Heart left ventricle (tissue), 16 donors: ENCODE data around the gene SLC8B1. TPM values are rescaled to one million over a fixed set of nuclear protein-coding genes. Genes with fewer than 3 reads are reported as not detected.

Experiments used
- ATAC-seq, 4 donors: fragments of 200-7000 bp; cut with Tn5 transposase; one replicate each; pipeline ENCODE4 v1.9.1; 2020 to 2022; ENCODE audit warnings: moderate library complexity in 4 of 4, mild to moderate bottlenecking in 3 of 4, moderate number of reproducible peaks in 1 of 4
- DNase-seq, 5 donors: peaks; one replicate each; pipeline ENCODE4 v3.0.0-alpha.2; 2020
- H3K27ac ChIP-seq, 12 donors: fragments of 200-600 bp; sonication (generic) in 4 of 12; one replicate each; pipeline versions ENCODE4 v1.5.0 to v1.8.0; 2016 to 2022; ENCODE audit warnings: mild to moderate bottlenecking in 2 of 12
- H3K27me3 ChIP-seq, 9 donors: fragments of 200-600 bp; sonication (generic) in 2 of 9; one replicate each; pipeline versions ENCODE4 v1.5.1 to v1.8.0; 2016 to 2022; ENCODE audit warnings: mild to moderate bottlenecking in 3 of 9
- H3K36me3 ChIP-seq, 9 donors: fragments of 200-600 bp; sonication (generic) in 2 of 9; one replicate each; pipeline versions ENCODE4 v1.5.0 to v1.8.0; 2018 to 2022; ENCODE audit warnings: mild to moderate bottlenecking in 2 of 9
- H3K4me1 ChIP-seq, 12 donors: fragments of 200-600 bp; sonication (generic) in 4 of 12; one replicate each; pipeline versions ENCODE4 v1.5.0 to v1.8.0; 2016 to 2022; ENCODE audit warnings: mild to moderate bottlenecking in 3 of 12
- H3K4me3 ChIP-seq, 12 donors: fragments of 200-600 bp; sonication (generic) in 4 of 12; one replicate each; pipeline versions ENCODE4 v1.5.0 to v1.8.0; 2017 to 2022; ENCODE audit warnings: mild to moderate bottlenecking in 9 of 12, moderate library complexity in 4 of 12
- H3K9me3 ChIP-seq, 12 donors: fragments of 200-600 bp; sonication (generic) in 4 of 12; one replicate each; pipeline versions ENCODE4 v1.5.0 to v1.8.0; 2016 to 2022; ENCODE audit warnings: mild to moderate bottlenecking in 1 of 12
- CTCF ChIP-seq, 12 donors: fragments of 200-600 bp; sonication (generic) in 4 of 12; IDR thresholded peaks; one replicate each; pipeline versions ENCODE4 v1.5.0 to v1.8.0; 2018 to 2022; ENCODE audit warnings: antibody characterized with exemption in 12 of 12, mild to moderate bottlenecking in 5 of 12
- POLR2A ChIP-seq, 2 donors: fragments of 450-650 bp; IDR thresholded peaks; one replicate each; pipeline ENCODE4 v1.6.1; 2017; ENCODE audit warnings: antibody characterized with exemption in 2 of 2, mild to moderate bottlenecking in 2 of 2, moderate library complexity in 2 of 2
- WGBS, 4 donors: extraction: QIAGEN DNeasy Blood & Tissue Kit in 2 of 4; methylation state at CpG; one replicate each; pipeline versions ENCODE4 v1.1.5 to v1.1.7; 2013 to 2018; 5-methylcytosine and 5-hydroxymethylcytosine counted together
- intact Hi-C, 10 donors: fragments of 100-400 bp; cut with DNase I; formaldehyde crosslinking; loops; one replicate each; pipeline versions ENCODE4 v1.11.1 to v1.14.2; 2022
- polyA plus RNA-seq, 2 donors: library from polyadenylated mRNA; stranded (reverse); fragments of 200-250 nt; gene quantifications; one replicate each; pipeline ENCODE4 v1.2.3, GENCODE V29; 2013
- total RNA-seq, 9 donors: library from RNA; depleted of rRNA in 2 of 9; stranded (reverse); fragments of >200 nt in 2 of 9; fragmentation: NEBNext Ultra II Directional in 3 of 9; extraction: Animal tissue kit (Norgen Biotek cat#: 25700) in 3 of 9; gene quantifications; one replicate each; pipeline versions ENCODE4 v1.1.0 to v1.2.4, GENCODE V29; 2016 to 2023
- donor health status: ischemic (EF 13 %, LVEDD 7.1; RV severe dilation, severe dysfunction).
- donor health status: healthy with polysubstance abuse.
- donor health status: DM: no; HTN: yes; CAD: no.
- donor health status: DM: no; HTN: no; CAD: no.
- donor health status: ischemic (EF 25% LVEDD 6.9; RV normal size, moderate dysfunction).
- donor health status: ischemic (EF 25% LVEDD 5.7; RV mildly dilated, moderate dysfunction).
- donor health status: healthy.
- donor health status: DM: yes; HTN: yes; CAD: no.
- donor health status: ischemic (EF 35%, LVEDD 5.7; RV mildly dilated, moderate dysfunction).
- donor health status: nonischemic (EF 11% LVEDD 7.7; RV severe dilation, severe dysfunction).
- donor health status: DM: yes; HTN: yes; CAD: no.
- donor health status: PGD.
- donor health status: ischemic (EF 29% LVEDD 5.4; RV normal size, mild dysfunction).
- donor health status: nonischemic (EF 23%, LVEDD 6.1; RV moderate dilation, normal function).

Gene SLC8B1
- total and polyA plus RNA-seq, 11 donors: 8.8 to 33.2 (median 11.1) TPM

GRCh38 chr12:113326775-113327395 is 8.0 kb downstream of the SLC8B1 start:
- TF ChIP-seq CTCF (IDR thresholded peaks at IDR 0.05): peak in 5 of 12 donors; percentile 14 to 43 (median 31)
- no peak for TF ChIP-seq POLR2A (IDR thresholded peaks at IDR 0.05)
- Histone ChIP-seq H3K9me3 (peaks cover 0 to 12% (median 0%) of the 10 kb centered on the region in 12 donors), H3K36me3 (peaks cover 0 to 44% (median 18%) of the 10 kb centered on the region in 9 donors), H3K4me3 (no peak overlapping the region), H3K27ac (peak overlapping the region in 11 of 12 donors; percentile 8 to 73 (median 56)), H3K27me3 (no peaks in the 10 kb centered on the region), H3K4me1 (peaks cover 0 to 45% (median 19%) of the 10 kb centered on the region in 12 donors)
- DNase-seq (peak in 2 of 5 donors; percentile 37 to 54), ATAC-seq (peak; percentile 18 to 49 (median 38))
- intact Hi-C loops: loop anchor here in 1 of 10 donors (5.0 kb wide), 1 partner anchor 40 kb away; no protein-coding TSS in a partner anchor
- WGBS, 4 donors: 50 to 65% (median 54%) methylated on average over 4 of the region's 4 CpGs

- H3K27ac ChIP-seq: peak overlapping the region in 11 of 12 donors; percentile 8 to 73 (median 56)
- H3K36me3 ChIP-seq: peaks cover 0 to 41% (median 13%) of the 10 kb centered on the region in 9 donors
- 43 to 63% (median 56%) methylated on average over 3 of the region's 3 CpGs for WGBS, 4 donors
- peaks cover 0 to 18% (median 0%) of the 10 kb centered on the region in 12 donors for H3K9me3 ChIP-seq
- H3K4me3 ChIP-seq: no peak overlapping the region
- H3K4me1 ChIP-seq: peaks cover 0 to 45% (median 19%) of the 10 kb centered on the region in 12 donors
- peak in 3 of 4 donors; percentile 25 to 77 (median 55) for ATAC-seq
- TF ChIP-seq POLR2A (IDR thresholded peaks at IDR 0.05) (no peak), CTCF (IDR thresholded peaks at IDR 0.05) (no peak)
- intact Hi-C loops: loop anchor here in 1 of 10 donors (5.0 kb wide), 1 partner anchor 41 kb away; no protein-coding TSS in a partner anchor
- H3K27me3 ChIP-seq: no peaks in the 10 kb centered on the region
- peak; percentile 48 to 81 (median 68) for DNase-seq
These were observed 9.0 kb downstream of the SLC8B1 start for GRCh38 chr12:113325916-113326315.

- intact Hi-C loops: no loop called here
- DNase-seq: no peak
- ATAC-seq: peak in 1 of 4 donors; percentile 40
- Histone ChIP-seq H3K27ac (peak overlapping the region in 1 of 12 donors; percentile 46), H3K4me3 (no peak overlapping the region), H3K27me3 (no peaks in the 10 kb centered on the region), H3K36me3 (peaks cover 0 to 58% (median 35%) of the 10 kb centered on the region in 9 donors), H3K9me3 (peaks cover 0 to 18% (median 0%) of the 10 kb centered on the region in 12 donors), H3K4me1 (peaks cover 0 to 22% (median 12%) of the 10 kb centered on the region in 12 donors)
- 89 to 97% (median 89%) methylated on average over 2 of the region's 2 CpGs for WGBS, 4 donors
- TF ChIP-seq CTCF (IDR thresholded peaks at IDR 0.05): no peak
- no peak for TF ChIP-seq POLR2A (IDR thresholded peaks at IDR 0.05)
These were observed 12.6 kb downstream of the SLC8B1 start for GRCh38 chr12:113322343-113322742.

- WGBS, 4 donors: 88 to 93% (median 92%) methylated on average over 7 to 12 of the region's 12 CpGs
- Histone ChIP-seq H3K4me3 (no peak overlapping the region), H3K27ac (no peak overlapping the region), H3K36me3 (peaks cover 0 to 71% (median 50%) of the 10 kb centered on the region in 9 donors), H3K9me3 (peaks cover 0 to 18% (median 0%) of the 10 kb centered on the region in 12 donors), H3K4me1 (peaks cover 0 to 8% (median 0%) of the 10 kb centered on the region in 12 donors), H3K27me3 (no peaks in the 10 kb centered on the region)
- TF ChIP-seq CTCF (IDR thresholded peaks at IDR 0.05) (no peak), POLR2A (IDR thresholded peaks at IDR 0.05) (no peak)
- no peak for ATAC-seq
- intact Hi-C loops: no loop called here
- DNase-seq: no peak
These were observed 14.5 kb downstream of the SLC8B1 start for GRCh38 chr12:113320401-113320800.
